Effector memory CD8-positive, alpha-beta T cell (primary cell): ENCODE results near the gene LRRC38.

ENCODE experiments used
- ATAC-seq: fragments of 150-1000 bp; cut with Tn5 transposase; replicated peaks from 2 replicates; pipeline ENCODE4 v1.10.0; 2021; ENCODE audit warnings: mild to moderate bottlenecking, moderate library complexity
- DNase-seq, 3 experiments: peaks; one replicate each; pipeline ENCODE4 v3.0.0; 2021
- H3K27ac Mint-ChIP-seq, 2 donors: one replicate each; pipeline ENCODE4 v1.8.0; 2022; ENCODE audit warnings: mild to moderate bottlenecking in 2 of 2, mixed read lengths in 2 of 2, moderate library complexity in 2 of 2
- H3K27me3 Mint-ChIP-seq, 2 donors: one replicate each; pipeline ENCODE4 v1.8.0; 2022; ENCODE audit warnings: mixed read lengths in 2 of 2
- H3K36me3 Mint-ChIP-seq: one replicate; pipeline ENCODE4 v1.8.0; 2022; ENCODE audit warnings: mild to moderate bottlenecking, moderate library complexity, mixed read lengths; ENCODE audit not compliant: insufficient read depth
- H3K4me1 Mint-ChIP-seq, 2 donors: one replicate each; pipeline ENCODE4 v1.8.0; 2022; ENCODE audit warnings: low read depth in 2 of 2, mixed read lengths in 2 of 2
- H3K4me3 Mint-ChIP-seq, 2 donors: one replicate each; pipeline ENCODE4 v1.8.0; 2022; ENCODE audit warnings: mild to moderate bottlenecking in 2 of 2, mixed read lengths in 2 of 2, moderate library complexity in 2 of 2
- H3K9me3 Mint-ChIP-seq, 2 donors: one replicate each; pipeline ENCODE4 v1.8.0; 2022; ENCODE audit warnings: mixed read lengths in 2 of 2

The LRRC38 gene

GRCh38 chr1:13510499-13510898 is 3.3 kb downstream of the LRRC38 start:
- H3K27ac Mint-ChIP-seq = no peak overlapping the region
- H3K27me3 Mint-ChIP-seq = peaks cover 35 to 68% of the 10 kb centered on the region in 2 donors
- no peaks in the 10 kb centered on the region for H3K4me1 Mint-ChIP-seq

GRCh38 chr1:13507075-13507474 is 6.7 kb downstream of the LRRC38 start:
- Mint-ChIP-seq H3K4me1 (peaks cover 0 to 3% of the 10 kb centered on the region in 2 donors), H3K4me3 (no peak overlapping the region), H3K27me3 (peaks cover 44 to 70% of the 10 kb centered on the region in 2 donors), H3K36me3 (no peaks in the 10 kb centered on the region), H3K9me3 (no peaks in the 10 kb centered on the region), H3K27ac (no peak overlapping the region)
- no peak for DNase-seq
- no peak for ATAC-seq

More at GRCh38 chr1:13510499-13510898, 3.3 kb downstream of the LRRC38 start:
- no peak overlapping the region for H3K4me3 Mint-ChIP-seq
- ATAC-seq (no peak), DNase-seq (no peak)
- no peaks in the 10 kb centered on the region for H3K9me3 Mint-ChIP-seq
- H3K36me3 Mint-ChIP-seq = peaks cover under 1% of the 10 kb centered on the region

- peaks cover 0 to 3% of the 10 kb centered on the region in 2 donors for H3K4me1 Mint-ChIP-seq
- no peak overlapping the region for H3K4me3 Mint-ChIP-seq
- H3K36me3 Mint-ChIP-seq = no peaks in the 10 kb centered on the region
- H3K27me3 Mint-ChIP-seq = peaks cover 43 to 59% of the 10 kb centered on the region in 2 donors
- ATAC-seq = no peak
- H3K27ac Mint-ChIP-seq = no peak overlapping the region
- DNase-seq = no peak
- no peaks in the 10 kb centered on the region for H3K9me3 Mint-ChIP-seq
Measured at GRCh38 chr1:13505020-13505419, 8.8 kb downstream of the LRRC38 start.

GRCh38 chr1:13500806-13501205 is 13.0 kb downstream of the LRRC38 start:
- DNase-seq (no peak), ATAC-seq (no peak)
- H3K4me1 Mint-ChIP-seq = peaks cover 0 to 3% of the 10 kb centered on the region in 2 donors
- H3K9me3 Mint-ChIP-seq = no peaks in the 10 kb centered on the region
- no peaks in the 10 kb centered on the region for H3K36me3 Mint-ChIP-seq
- no peak overlapping the region for H3K27ac Mint-ChIP-seq
- H3K4me3 Mint-ChIP-seq = no peak overlapping the region
- H3K27me3 Mint-ChIP-seq = peaks cover 47 to 63% of the 10 kb centered on the region in 2 donors

- no peak overlapping the region for H3K27ac Mint-ChIP-seq
- H3K4me3 Mint-ChIP-seq = no peak overlapping the region
- DNase-seq (no peak), ATAC-seq (no peak)
- H3K9me3 Mint-ChIP-seq = no peaks in the 10 kb centered on the region
- peaks cover 0 to 3% of the 10 kb centered on the region in 2 donors for H3K4me1 Mint-ChIP-seq
- no peaks in the 10 kb centered on the region for H3K36me3 Mint-ChIP-seq
- H3K27me3 Mint-ChIP-seq = peaks cover 50 to 64% of the 10 kb centered on the region in 2 donors
Measured at GRCh38 chr1:13499422-13499821, 14.4 kb downstream of the LRRC38 start.

GRCh38 chr1:13498553-13498952 is 15.2 kb downstream of the LRRC38 start:
- Mint-ChIP-seq H3K27ac (no peak overlapping the region), H3K4me3 (no peak overlapping the region), H3K4me1 (no peaks in the 10 kb centered on the region), H3K36me3 (no peaks in the 10 kb centered on the region), H3K27me3 (peaks cover 47 to 57% of the 10 kb centered on the region in 2 donors), H3K9me3 (no peaks in the 10 kb centered on the region)
- DNase-seq (no peak), ATAC-seq (no peak)

GRCh38 chr1:13495186-13495585 is 18.6 kb downstream of the LRRC38 start:
- H3K27me3 Mint-ChIP-seq = peaks cover 32 to 55% of the 10 kb centered on the region in 2 donors
- no peak for ATAC-seq

GRCh38 chr1:13494712-13495111 is 19.1 kb downstream of the LRRC38 start:
- peaks cover 35 to 55% of the 10 kb centered on the region in 2 donors for H3K27me3 Mint-ChIP-seq
- ATAC-seq = no peak
- no peak overlapping the region for H3K27ac Mint-ChIP-seq
- H3K4me1 Mint-ChIP-seq = no peaks in the 10 kb centered on the region
- no peaks in the 10 kb centered on the region for H3K9me3 Mint-ChIP-seq
- no peak overlapping the region for H3K4me3 Mint-ChIP-seq
- H3K36me3 Mint-ChIP-seq = no peaks in the 10 kb centered on the region
- no peak for DNase-seq

More at GRCh38 chr1:13495186-13495585, 18.6 kb downstream of the LRRC38 start:
- Mint-ChIP-seq H3K4me1 (no peaks in the 10 kb centered on the region), H3K36me3 (no peaks in the 10 kb centered on the region), H3K27ac (no peak overlapping the region), H3K4me3 (no peak overlapping the region), H3K9me3 (no peaks in the 10 kb centered on the region)
- no peak for DNase-seq

- no peaks in the 10 kb centered on the region for H3K4me1 Mint-ChIP-seq
- H3K4me3 Mint-ChIP-seq = no peak overlapping the region
- ATAC-seq (no peak), DNase-seq (no peak)
- H3K27me3 Mint-ChIP-seq = peaks cover 31 to 54% of the 10 kb centered on the region in 2 donors
- H3K27ac Mint-ChIP-seq = no peak overlapping the region
- no peaks in the 10 kb centered on the region for H3K9me3 Mint-ChIP-seq
- H3K36me3 Mint-ChIP-seq = no peaks in the 10 kb centered on the region
Measured at GRCh38 chr1:13494025-13494424, 19.8 kb downstream of the LRRC38 start.

GRCh38 chr1:13492711-13493110 is 21.1 kb downstream of the LRRC38 start:
- no peak overlapping the region for H3K27ac Mint-ChIP-seq
- peaks cover 37 to 65% of the 10 kb centered on the region in 2 donors for H3K27me3 Mint-ChIP-seq
- no peaks in the 10 kb centered on the region for H3K4me1 Mint-ChIP-seq
- no peaks in the 10 kb centered on the region for H3K9me3 Mint-ChIP-seq
- no peak for ATAC-seq
- DNase-seq = no peak
- H3K4me3 Mint-ChIP-seq = no peak overlapping the region
- H3K36me3 Mint-ChIP-seq = no peaks in the 10 kb centered on the region

GRCh38 chr1:13487957-13488356 is 25.8 kb downstream of the LRRC38 start:
- ATAC-seq = no peak

GRCh38 chr1:13487143-13487868 is 26.5 kb downstream of the LRRC38 start:
- Mint-ChIP-seq H3K27ac (no peak overlapping the region), H3K4me3 (no peak overlapping the region), H3K4me1 (no peaks in the 10 kb centered on the region), H3K36me3 (peaks cover 3% of the 10 kb centered on the region), H3K27me3 (peaks cover 44 to 60% of the 10 kb centered on the region in 2 donors), H3K9me3 (no peaks in the 10 kb centered on the region)
- DNase-seq (no peak), ATAC-seq (no peak)

More at GRCh38 chr1:13487957-13488356, 25.8 kb downstream of the LRRC38 start:
- DNase-seq = no peak
- H3K4me1 Mint-ChIP-seq = no peaks in the 10 kb centered on the region
- peaks cover 44 to 67% of the 10 kb centered on the region in 2 donors for H3K27me3 Mint-ChIP-seq
- H3K27ac Mint-ChIP-seq = no peak overlapping the region
- no peak overlapping the region for H3K4me3 Mint-ChIP-seq
- H3K36me3 Mint-ChIP-seq = peaks cover 3% of the 10 kb centered on the region
- H3K9me3 Mint-ChIP-seq = no peaks in the 10 kb centered on the region

- ATAC-seq = no peak
Measured at GRCh38 chr1:13483946-13484345, 29.9 kb downstream of the LRRC38 start.

GRCh38 chr1:13482600-13482999 is 31.2 kb downstream of the LRRC38 start:
- ATAC-seq (no peak), DNase-seq (no peak)
- peaks cover 2% of the 10 kb centered on the region for H3K36me3 Mint-ChIP-seq
- no peak overlapping the region for H3K27ac Mint-ChIP-seq
- peaks cover 29 to 38% of the 10 kb centered on the region in 2 donors for H3K27me3 Mint-ChIP-seq
- no peaks in the 10 kb centered on the region for H3K9me3 Mint-ChIP-seq
- no peaks in the 10 kb centered on the region for H3K4me1 Mint-ChIP-seq
- H3K4me3 Mint-ChIP-seq = no peak overlapping the region

More at GRCh38 chr1:13483946-13484345, 29.9 kb downstream of the LRRC38 start:
- H3K27ac Mint-ChIP-seq = no peak overlapping the region
- H3K36me3 Mint-ChIP-seq = peaks cover 3% of the 10 kb centered on the region
- H3K4me1 Mint-ChIP-seq = no peaks in the 10 kb centered on the region
- H3K4me3 Mint-ChIP-seq = no peak overlapping the region
- H3K9me3 Mint-ChIP-seq = no peaks in the 10 kb centered on the region
- H3K27me3 Mint-ChIP-seq = peaks cover 40 to 45% of the 10 kb centered on the region in 2 donors
- DNase-seq = no peak
